IPS-15b (cell line): ENCODE measurements around the gene TGFBI.

ENCODE experiments used
- H3K27me3 ChIP-seq: one replicate; pipeline ENCODE4 v1.6.1; 2013; ENCODE audit warnings: low read length; ENCODE audit not compliant: control insufficient read depth, insufficient read depth
- H3K36me3 ChIP-seq: one replicate; pipeline ENCODE4 v1.6.1; 2013; ENCODE audit warnings: low read length; ENCODE audit not compliant: control insufficient read depth, insufficient read depth
- H3K4me1 ChIP-seq: one replicate; pipeline ENCODE4 v1.6.1; 2013; ENCODE audit warnings: mild to moderate bottlenecking, low read length; ENCODE audit not compliant: control insufficient read depth, insufficient read depth
- H3K4me3 ChIP-seq: one replicate; pipeline ENCODE4 v1.5.1; 2013; ENCODE audit warnings: low read depth, low read length
- H3K9ac ChIP-seq: one replicate; pipeline ENCODE4 v1.6.1; 2013; ENCODE audit warnings: low read depth, mild to moderate bottlenecking, low read length
- H3K9me3 ChIP-seq: one replicate; pipeline ENCODE4 v1.6.1; 2013; ENCODE audit warnings: mild to moderate bottlenecking, low read length; ENCODE audit not compliant: control insufficient read depth, insufficient read depth

The TGFBI gene

GRCh38 chr5:136090319-136090718 lies 61.5 kb downstream of the TGFBI start:
- no peaks in the 10 kb centered on the region for H3K9me3 ChIP-seq
- no peaks in the 10 kb centered on the region for H3K36me3 ChIP-seq
- no peaks in the 10 kb centered on the region for H3K4me1 ChIP-seq
- no peak overlapping the region for H3K4me3 ChIP-seq
- no peak overlapping the region for H3K9ac ChIP-seq
- H3K27me3 ChIP-seq = no peaks in the 10 kb centered on the region

- Histone ChIP-seq H3K4me3 (no peak overlapping the region), H3K4me1 (peaks cover 6% of the 10 kb centered on the region), H3K27me3 (no peaks in the 10 kb centered on the region), H3K9me3 (no peaks in the 10 kb centered on the region), H3K36me3 (no peaks in the 10 kb centered on the region), H3K9ac (no peak overlapping the region)
Observed at GRCh38 chr5:136094189-136094912, 65.6 kb downstream of the TGFBI start.

- H3K9me3 ChIP-seq = no peaks in the 10 kb centered on the region
- H3K4me1 ChIP-seq = peaks cover 6% of the 10 kb centered on the region
- no peak overlapping the region for H3K9ac ChIP-seq
- H3K36me3 ChIP-seq = no peaks in the 10 kb centered on the region
- H3K27me3 ChIP-seq = no peaks in the 10 kb centered on the region
- H3K4me3 ChIP-seq = no peak overlapping the region
Observed at GRCh38 chr5:136094913-136095641, 66.3 kb downstream of the TGFBI start.

GRCh38 chr5:136098176-136098575 lies 69.4 kb downstream of the TGFBI start:
- no peak overlapping the region for H3K4me3 ChIP-seq
- H3K9ac ChIP-seq = no peak overlapping the region
- H3K4me1 ChIP-seq = peaks cover 6% of the 10 kb centered on the region

GRCh38 chr5:136099870-136100269 lies 71.1 kb downstream of the TGFBI start:
- no peak overlapping the region for H3K4me3 ChIP-seq
- no peaks in the 10 kb centered on the region for H3K27me3 ChIP-seq
- no peaks in the 10 kb centered on the region for H3K9me3 ChIP-seq
- H3K4me1 ChIP-seq = peaks cover 10% of the 10 kb centered on the region
- no peak overlapping the region for H3K9ac ChIP-seq
- H3K36me3 ChIP-seq = no peaks in the 10 kb centered on the region

More at GRCh38 chr5:136098176-136098575, 69.4 kb downstream of the TGFBI start:
- Histone ChIP-seq H3K36me3 (no peaks in the 10 kb centered on the region), H3K9me3 (no peaks in the 10 kb centered on the region), H3K27me3 (no peaks in the 10 kb centered on the region)

- Histone ChIP-seq H3K9ac (no peak overlapping the region), H3K4me3 (no peak overlapping the region), H3K9me3 (no peaks in the 10 kb centered on the region), H3K36me3 (no peaks in the 10 kb centered on the region), H3K4me1 (peaks cover 16% of the 10 kb centered on the region), H3K27me3 (no peaks in the 10 kb centered on the region)
Observed at GRCh38 chr5:136101884-136102283, 73.1 kb downstream of the TGFBI start.

- no peak overlapping the region for H3K9ac ChIP-seq
- H3K36me3 ChIP-seq = no peaks in the 10 kb centered on the region
Observed at GRCh38 chr5:136103118-136103517, 74.3 kb downstream of the TGFBI start.

GRCh38 chr5:136104306-136104965 lies 75.6 kb downstream of the TGFBI start:
- H3K4me1 ChIP-seq = peaks cover 10% of the 10 kb centered on the region
- no peaks in the 10 kb centered on the region for H3K27me3 ChIP-seq
- H3K36me3 ChIP-seq = no peaks in the 10 kb centered on the region
- no peaks in the 10 kb centered on the region for H3K9me3 ChIP-seq
- H3K9ac ChIP-seq = peak overlapping the region; percentile 60
- H3K4me3 ChIP-seq = no peak overlapping the region

More at GRCh38 chr5:136103118-136103517, 74.3 kb downstream of the TGFBI start:
- Histone ChIP-seq H3K9me3 (no peaks in the 10 kb centered on the region), H3K4me3 (no peak overlapping the region), H3K4me1 (peaks cover 13% of the 10 kb centered on the region), H3K27me3 (no peaks in the 10 kb centered on the region)

- H3K9ac ChIP-seq = no peak overlapping the region
- no peaks in the 10 kb centered on the region for H3K27me3 ChIP-seq
- peaks cover 10% of the 10 kb centered on the region for H3K4me1 ChIP-seq
- no peaks in the 10 kb centered on the region for H3K36me3 ChIP-seq
- no peaks in the 10 kb centered on the region for H3K9me3 ChIP-seq
- H3K4me3 ChIP-seq = no peak overlapping the region
Observed at GRCh38 chr5:136106351-136107031, 77.7 kb downstream of the TGFBI start.

GRCh38 chr5:136108180-136108611 lies 79.4 kb downstream of the TGFBI start:
- peaks cover 10% of the 10 kb centered on the region for H3K4me1 ChIP-seq

GRCh38 chr5:136108766-136109165 lies 80.0 kb downstream of the TGFBI start:
- Histone ChIP-seq H3K9ac (no peak overlapping the region), H3K27me3 (no peaks in the 10 kb centered on the region), H3K9me3 (no peaks in the 10 kb centered on the region), H3K4me1 (peaks cover 10% of the 10 kb centered on the region), H3K36me3 (no peaks in the 10 kb centered on the region), H3K4me3 (no peak overlapping the region)

More at GRCh38 chr5:136108180-136108611, 79.4 kb downstream of the TGFBI start:
- H3K9me3 ChIP-seq = no peaks in the 10 kb centered on the region
- no peaks in the 10 kb centered on the region for H3K36me3 ChIP-seq
- H3K27me3 ChIP-seq = no peaks in the 10 kb centered on the region
- no peak overlapping the region for H3K4me3 ChIP-seq
- no peak overlapping the region for H3K9ac ChIP-seq
